Lower lobe of right lung (tissue), 2 donors: ENCODE data around the gene VEPH1. TPM values are rescaled to one million over a fixed set of nuclear protein-coding genes. Genes with fewer than 3 reads are reported as not detected.
A peak's percentile ranks its signal among the peaks of the same experiment; 100 is the strongest.

Source experiments
- ATAC-seq, 2 donors: fragments of 200-7000 bp; cut with Tn5 transposase; one replicate each; pipeline ENCODE4 v1.9.1; 2020 to 2022; ENCODE audit warnings: mild to moderate bottlenecking in 2 of 2, moderate library complexity in 2 of 2
- DNase-seq: peaks from one replicate; pipeline ENCODE4 v3.0.0-alpha.2; 2020
- H3K27ac ChIP-seq: fragments of 200-600 bp; one replicate; pipeline ENCODE4 v1.8.0; 2022
- H3K27me3 ChIP-seq: fragments of 200-600 bp; one replicate; pipeline ENCODE4 v1.8.0; 2022; ENCODE audit warnings: low read depth
- H3K36me3 ChIP-seq: fragments of 200-600 bp; one replicate; pipeline ENCODE4 v1.8.0; 2022; ENCODE audit warnings: mild to moderate bottlenecking
- H3K4me1 ChIP-seq: fragments of 200-600 bp; one replicate; pipeline ENCODE4 v1.8.0; 2022
- H3K4me3 ChIP-seq: fragments of 200-600 bp; one replicate; pipeline ENCODE4 v1.8.0; 2022; ENCODE audit warnings: mild to moderate bottlenecking
- H3K9me3 ChIP-seq: fragments of 200-600 bp; one replicate; pipeline ENCODE4 v1.8.0; 2022
- CTCF ChIP-seq: fragments of 200-600 bp; IDR thresholded peaks from one replicate; pipeline ENCODE4 v1.8.0; 2022; ENCODE audit warnings: antibody characterized with exemption, mild to moderate bottlenecking
- intact Hi-C: fragments of 100-400 bp; cut with DNase I; formaldehyde crosslinking; loops from one replicate; pipeline ENCODE4 v1.11.0; 2022
- total RNA-seq: library from RNA; stranded (reverse); fragmentation: NEBNext Ultra II Directional; extraction: Animal tissue kit (Norgen Biotek cat#: 25700); gene quantifications from one replicate; pipeline ENCODE4 v1.2.1, GENCODE V29; 2021
- donor health status: DM: no; HTN: yes; CAD: no; lungs with severe emphysema.

Gene VEPH1
- total RNA-seq, 1 donor from 2014 or later, result 116 TPM

GRCh38 chr3:157408499-157409149, 94.6 kb downstream of the VEPH1 start:
- no peaks in the 10 kb centered on the region for H3K27me3 ChIP-seq
- DNase-seq, result peak; percentile 47
- ATAC-seq, result peak; percentile 68 to 72
- H3K27ac ChIP-seq, result no peak overlapping the region
- H3K4me1 ChIP-seq, result no peaks in the 10 kb centered on the region
- no peaks in the 10 kb centered on the region for H3K36me3 ChIP-seq
- no peak overlapping the region for H3K4me3 ChIP-seq
- intact Hi-C loops, result no loop called here
- TF ChIP-seq CTCF, result no peak
- no peaks in the 10 kb centered on the region for H3K9me3 ChIP-seq

GRCh38 chr3:157407769-157408168, 95.4 kb downstream of the VEPH1 start:
- DNase-seq, result no peak

GRCh38 chr3:157406394-157406793, 96.8 kb downstream of the VEPH1 start:
- H3K27me3 ChIP-seq, result no peaks in the 10 kb centered on the region
- H3K9me3 ChIP-seq, result no peaks in the 10 kb centered on the region
- no peak overlapping the region for H3K27ac ChIP-seq
- DNase-seq (no peak), ATAC-seq (no peak)
- no peak overlapping the region for H3K4me3 ChIP-seq
- H3K36me3 ChIP-seq, result no peaks in the 10 kb centered on the region
- no peaks in the 10 kb centered on the region for H3K4me1 ChIP-seq
- TF ChIP-seq CTCF, result no peak
- intact Hi-C loops, result no loop called here

More at GRCh38 chr3:157407769-157408168, 95.4 kb downstream of the VEPH1 start:
- no peak for TF ChIP-seq CTCF
- intact Hi-C loops, result no loop called here
- ATAC-seq, result no peak
- no peaks in the 10 kb centered on the region for H3K36me3 ChIP-seq
- H3K27me3 ChIP-seq, result no peaks in the 10 kb centered on the region
- H3K4me1 ChIP-seq, result no peaks in the 10 kb centered on the region
- H3K9me3 ChIP-seq, result no peaks in the 10 kb centered on the region
- no peak overlapping the region for H3K4me3 ChIP-seq
- H3K27ac ChIP-seq, result no peak overlapping the region

GRCh38 chr3:157405457-157405856, 97.8 kb downstream of the VEPH1 start:
- H3K9me3 ChIP-seq, result no peaks in the 10 kb centered on the region
- no peaks in the 10 kb centered on the region for H3K4me1 ChIP-seq
- no peak for TF ChIP-seq CTCF
- no peak overlapping the region for H3K4me3 ChIP-seq
- no peaks in the 10 kb centered on the region for H3K36me3 ChIP-seq
- intact Hi-C loops, result no loop called here
- ATAC-seq, result no peak
- no peak for DNase-seq
- no peak overlapping the region for H3K27ac ChIP-seq
- H3K27me3 ChIP-seq, result no peaks in the 10 kb centered on the region

GRCh38 chr3:157404381-157404780, 98.8 kb downstream of the VEPH1 start:
- intact Hi-C loops, result no loop called here

More at GRCh38 chr3:157404381-157404780, 98.8 kb downstream of the VEPH1 start:
- Histone ChIP-seq H3K9me3 (no peaks in the 10 kb centered on the region), H3K27me3 (no peaks in the 10 kb centered on the region), H3K27ac (no peak overlapping the region), H3K4me3 (no peak overlapping the region), H3K36me3 (no peaks in the 10 kb centered on the region), H3K4me1 (no peaks in the 10 kb centered on the region)
- DNase-seq, result no peak
- ATAC-seq, result no peak
- TF ChIP-seq CTCF, result no peak
